Right atrium auricular region (tissue), 2 donors: Measurements from ENCODE around the gene WDHD1. TPM values are rescaled to one million over a fixed set of nuclear protein-coding genes. Genes with fewer than 3 reads are reported as not detected.
"Not testable (repeated sequence)": the region's sequence is repeated elsewhere in the genome, so short reads cannot be mapped to it uniquely, and the experiment has no call there.

ENCODE experiments used
- DNase-seq: peaks from one replicate; pipeline ENCODE4 v3.0.0-alpha.2; 2019; ENCODE audit warnings: low spot score
- H3K27ac ChIP-seq, 2 donors: fragments of 200-600 bp; sonication (generic); 1 replicate in 1 of 2; 2 replicates in 1 of 2; pipeline ENCODE4 v1.5.1; 2016 to 2019
- H3K27me3 ChIP-seq, 2 donors: fragments of 200-600 bp; sonication (generic); one replicate each; pipeline versions ENCODE4 v1.5.1 to v1.6.0; 2017 to 2019
- H3K36me3 ChIP-seq: fragments of 200-600 bp; sonication (generic); one replicate; pipeline ENCODE4 v1.5.1; 2016
- H3K4me1 ChIP-seq, 2 donors: fragments of 200-600 bp; sonication (generic); one replicate each; pipeline versions ENCODE4 v1.5.1 to v1.6.0; 2017 to 2019
- H3K4me3 ChIP-seq, 2 donors: fragments of 200-600 bp; sonication (generic); 1 replicate in 1 of 2; 2 replicates in 1 of 2; pipeline ENCODE4 v1.5.1; 2017 to 2019; ENCODE audit warnings: mild to moderate bottlenecking in 1 of 2, moderate library complexity in 1 of 2
- H3K9me3 ChIP-seq, 2 donors: fragments of 200-600 bp; sonication (generic); one replicate each; pipeline ENCODE4 v1.5.1; 2019
- CTCF ChIP-seq, 2 donors: fragments of 200-600 bp; sonication (generic); IDR thresholded peaks; one replicate each; pipeline ENCODE4 v1.5.1; 2019; ENCODE audit warnings: antibody characterized with exemption in 2 of 2
- total RNA-seq, 2 donors: library from RNA; depleted of rRNA; stranded (reverse); fragments of >200 nt; gene quantifications; one replicate each; pipeline ENCODE4 v1.1.0, GENCODE V29; 2016

Gene WDHD1
- total RNA-seq, 2 donors from 2014 or later: 0.59 to 0.94 TPM

DNA sequence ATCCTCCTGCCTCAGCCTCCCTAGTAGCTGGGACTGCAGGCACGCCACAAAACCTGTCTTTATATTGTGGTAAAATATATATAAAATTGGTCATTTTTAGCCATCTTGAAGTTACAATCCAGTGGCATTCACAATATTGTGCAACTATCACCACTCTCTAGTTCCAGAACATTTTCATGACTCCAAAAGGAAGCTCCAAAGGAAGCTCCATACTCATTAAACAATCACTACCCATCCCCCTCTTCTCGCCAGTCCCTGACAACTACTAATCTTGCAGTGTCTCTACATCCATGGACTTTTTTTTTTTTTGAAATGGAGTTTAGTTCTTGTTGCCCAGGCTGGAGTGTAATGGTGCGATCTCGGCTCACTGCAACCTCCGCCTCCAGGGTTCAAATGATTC is 127.3 kb downstream of the WDHD1 start:
- TF ChIP-seq CTCF (IDR thresholded peaks at IDR 0.05): no peak
- peaks cover 0 to 11% of the 10 kb centered on the region in 2 donors for H3K4me1 ChIP-seq
- no peak overlapping the region for H3K27ac ChIP-seq
- no peaks in the 10 kb centered on the region for H3K27me3 ChIP-seq
- H3K36me3 ChIP-seq: no peaks in the 10 kb centered on the region
- H3K4me3 ChIP-seq: no peak overlapping the region
- H3K9me3 ChIP-seq: no peaks in the 10 kb centered on the region
- DNase-seq: no peak

GRCh38 chr14:54897809-54898555 is 128.9 kb downstream of the WDHD1 start:
- H3K27me3 ChIP-seq, H3K27ac ChIP-seq, DNase-seq, H3K4me3 ChIP-seq, H3K9me3 ChIP-seq, H3K36me3 ChIP-seq: not testable (repeated sequence)
- H3K4me1 ChIP-seq: peaks cover 0 to 11% of the 10 kb centered on the region in 2 donors

GRCh38 chr14:54895683-54896082 is 131.2 kb downstream of the WDHD1 start:
- Histone ChIP-seq H3K4me3 (no peak overlapping the region), H3K36me3 (no peaks in the 10 kb centered on the region), H3K27ac (no peak overlapping the region), H3K4me1 (peaks cover 0 to 3% of the 10 kb centered on the region in 2 donors), H3K9me3 (no peaks in the 10 kb centered on the region), H3K27me3 (no peaks in the 10 kb centered on the region)
- TF ChIP-seq CTCF (IDR thresholded peaks at IDR 0.05): no peak
- DNase-seq: no peak

DNA sequence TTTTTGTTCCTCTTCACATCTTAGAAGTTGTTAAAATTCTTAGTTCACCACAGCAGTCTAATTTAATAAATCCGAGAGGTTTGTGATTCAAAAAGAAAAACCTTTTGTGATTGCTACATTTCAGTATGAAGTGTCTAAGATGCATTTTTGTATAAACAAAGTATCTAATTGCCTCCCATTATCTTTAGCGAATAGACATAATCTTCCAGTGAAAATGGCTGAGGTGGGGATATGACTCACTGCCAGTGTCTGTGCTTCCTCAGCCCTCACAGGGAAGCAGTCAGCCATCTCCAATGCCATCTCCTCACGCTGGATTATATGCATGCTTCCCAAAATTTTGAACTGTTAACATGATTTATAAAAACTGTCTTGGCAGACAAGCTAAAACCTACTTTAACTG is 131.9 kb downstream of the WDHD1 start:
- Histone ChIP-seq H3K27ac (no peak overlapping the region), H3K36me3 (no peaks in the 10 kb centered on the region)
- TF ChIP-seq CTCF (IDR thresholded peaks at IDR 0.05): no peak

DNA sequence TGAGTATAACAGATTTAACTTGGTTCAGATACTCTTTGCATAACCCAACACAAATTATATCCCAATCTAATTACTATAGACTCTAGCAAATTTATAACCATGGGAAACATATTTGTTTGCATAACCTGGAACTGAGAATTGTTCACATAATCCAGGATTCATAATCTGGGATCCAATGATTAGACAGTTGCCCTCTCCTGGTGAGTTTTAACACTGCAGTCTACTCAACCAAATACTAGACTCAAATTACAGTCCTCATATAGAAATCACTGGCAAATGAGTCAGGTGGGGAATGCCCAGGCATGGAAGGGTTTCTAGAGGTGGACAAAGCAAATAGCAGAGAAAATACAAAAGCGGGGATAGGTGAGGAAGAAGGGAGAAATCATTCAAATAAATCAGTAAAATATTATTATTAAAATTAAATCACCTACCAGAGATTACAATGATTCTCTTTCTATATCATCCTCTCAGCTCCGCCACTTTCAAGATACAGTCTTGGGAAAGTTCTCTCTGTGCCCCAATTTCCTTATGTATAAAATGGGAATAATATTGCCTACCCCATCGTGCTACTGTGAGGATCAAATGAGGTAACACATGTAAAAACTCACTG is 133.6 kb downstream of the WDHD1 start:
- Histone ChIP-seq H3K36me3 (no peaks in the 10 kb centered on the region), H3K9me3 (no peaks in the 10 kb centered on the region), H3K4me3 (no peak overlapping the region), H3K27ac (no peak overlapping the region), H3K27me3 (no peaks in the 10 kb centered on the region), H3K4me1 (no peaks in the 10 kb centered on the region)
- peak; percentile 62 to 76 for TF ChIP-seq CTCF (IDR thresholded peaks at IDR 0.05)
- no peak for DNase-seq

More for the DNA sequence above, 131.9 kb downstream of the WDHD1 start:
- Histone ChIP-seq H3K27me3 (no peaks in the 10 kb centered on the region), H3K4me3 (no peak overlapping the region), H3K4me1 (no peaks in the 10 kb centered on the region), H3K9me3 (no peaks in the 10 kb centered on the region)
- no peak for DNase-seq

DNA sequence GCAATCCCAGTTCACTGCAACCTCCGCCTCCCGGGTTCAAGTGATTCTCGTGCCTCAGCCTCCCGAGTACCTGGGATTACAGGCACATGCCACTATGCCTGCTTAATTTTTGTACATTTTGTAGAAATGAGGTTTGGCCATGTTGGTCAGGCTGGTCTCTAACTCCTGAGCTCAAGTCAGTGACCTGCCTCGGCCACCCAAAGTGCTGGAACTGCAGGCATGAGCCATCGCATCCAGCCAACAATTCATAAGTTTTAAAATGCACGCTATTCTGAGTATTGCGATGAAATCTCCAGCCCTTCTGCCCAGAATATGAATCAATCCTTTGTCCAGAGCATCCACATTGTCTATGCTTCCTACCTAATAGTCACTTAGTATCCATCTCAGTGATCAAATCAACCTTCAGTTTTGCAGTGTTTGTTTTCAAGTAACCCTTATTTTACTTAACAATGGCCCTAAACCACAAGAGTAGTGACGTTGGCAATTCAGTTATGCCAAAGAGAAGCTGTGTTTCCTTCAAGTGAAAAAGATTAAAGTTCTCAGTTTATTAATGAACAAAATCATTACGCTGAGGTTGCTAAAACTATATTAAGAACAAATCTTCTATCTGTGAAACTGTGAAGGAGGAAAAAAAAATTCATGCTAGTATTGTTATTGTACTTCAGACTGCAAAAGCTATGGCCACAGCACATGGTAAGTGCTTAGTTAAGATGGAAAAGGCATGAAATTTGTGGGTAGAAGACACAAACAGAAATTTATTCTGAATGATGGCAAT is 135.2 kb downstream of the WDHD1 start:
- TF ChIP-seq CTCF (IDR thresholded peaks at IDR 0.05): no peak
- Histone ChIP-seq H3K4me1 (no peaks in the 10 kb centered on the region), H3K4me3 (no peak overlapping the region), H3K27ac (no peak overlapping the region), H3K36me3 (no peaks in the 10 kb centered on the region), H3K27me3 (no peaks in the 10 kb centered on the region), H3K9me3 (no peaks in the 10 kb centered on the region)
- DNase-seq: no peak
